SK-N-SH treated with all-trans-retinoic acid at 6 μM for 48 hours (cell line): Measurements from ENCODE around the gene CDKN2C.
"Not testable (repeated sequence)": the region's sequence is repeated elsewhere in the genome, so short reads cannot be mapped to it uniquely, and the experiment has no call there.

Experiments
- ATAC-seq: fragments of 200-7000 bp; cut with Tn5 transposase; 3 replicates; pipeline ENCODE4 v1.9.1; 2020; ENCODE audit warnings: mild to moderate bottlenecking, moderate library complexity
- BACH2 ChIP-seq: fragments of 250-450 bp; sonication (Bioruptor Pico); IDR thresholded peaks from 2 replicates; pipeline ENCODE4 v1.9.0; 2021; ENCODE audit warnings: mild to moderate bottlenecking, borderline replicate concordance
- CSDC2 ChIP-seq: fragments of 250-450 bp; sonication (Bioruptor Pico); IDR thresholded peaks from 2 replicates; pipeline ENCODE4 v1.5.0; 2020; ENCODE audit warnings: mild to moderate bottlenecking, moderate library complexity
- ESRRG ChIP-seq: fragments of 250-450 bp; sonication (Bioruptor Pico); IDR thresholded peaks from 2 replicates; pipeline ENCODE4 v1.6.1; 2021; ENCODE audit warnings: mild to moderate bottlenecking
- GLIS3 ChIP-seq: fragments of 250-450 bp; sonication (Bioruptor Pico); IDR thresholded peaks from 2 replicates; pipeline ENCODE4 v1.5.0; 2020; ENCODE audit warnings: mild to moderate bottlenecking, moderate library complexity
- ISL1 ChIP-seq: fragments of 250-450 bp; sonication (Bioruptor Pico); IDR thresholded peaks from 2 replicates; pipeline ENCODE4 v2.1.2; 2022; ENCODE audit warnings: mild to moderate bottlenecking, moderate library complexity
- OSR1 ChIP-seq: fragments of 250-450 bp; sonication (Bioruptor Pico); IDR thresholded peaks from 2 replicates; pipeline ENCODE4 v1.8.0; 2022; ENCODE audit warnings: moderate library complexity, mild to moderate bottlenecking, inconsistent platforms
- PPARA ChIP-seq: fragments of 250-450 bp; sonication (Bioruptor Pico); IDR thresholded peaks from 2 replicates; pipeline ENCODE4 v1.5.0; 2020; ENCODE audit warnings: mild to moderate bottlenecking, borderline replicate concordance
- RARB ChIP-seq: fragments of 250-450 bp; sonication (Bioruptor Pico); IDR thresholded peaks from 2 replicates; pipeline ENCODE4 v1.8.0; 2021; ENCODE audit warnings: mild to moderate bottlenecking, moderate library complexity
- SNAI2 ChIP-seq: fragments of 250-450 bp; sonication (Bioruptor Pico); IDR thresholded peaks from 2 replicates; pipeline ENCODE4 v1.5.0; 2020; ENCODE audit warnings: mild to moderate bottlenecking, moderate library complexity
- TCF4 ChIP-seq: fragments of 250-450 bp; sonication (Bioruptor Pico); IDR thresholded peaks from 2 replicates; pipeline ENCODE4 v1.8.0; 2021; ENCODE audit warnings: mild to moderate bottlenecking, moderate library complexity, borderline replicate concordance
- TOX ChIP-seq: fragments of 250-450 bp; sonication (Bioruptor Pico); IDR thresholded peaks from 2 replicates; pipeline ENCODE4 v1.8.0; 2021; ENCODE audit warnings: mild to moderate bottlenecking, moderate library complexity, borderline replicate concordance
- TSHZ2 ChIP-seq: fragments of 250-450 bp; sonication (Bioruptor Pico); IDR thresholded peaks from 2 replicates; pipeline ENCODE4 v1.5.0; 2020; ENCODE audit warnings: mild to moderate bottlenecking, moderate library complexity
- ZC3H10 ChIP-seq: fragments of 250-450 bp; sonication (Bioruptor Pico); IDR thresholded peaks from 2 replicates; pipeline ENCODE4 v1.5.1; 2021; ENCODE audit warnings: mild to moderate bottlenecking, moderate library complexity
- ZFP3 ChIP-seq: fragments of 250-450 bp; sonication (Bioruptor Pico); IDR thresholded peaks from 2 replicates; pipeline ENCODE4 v1.5.0; 2020; ENCODE audit warnings: mild to moderate bottlenecking, moderate library complexity
- ZFP30 ChIP-seq: fragments of 450-650 bp; formaldehyde crosslinking; IDR thresholded peaks from 2 replicates; pipeline ENCODE4 v1.5.0; 2022; ENCODE audit warnings: mild to moderate bottlenecking, moderate library complexity
- ZNF565 ChIP-seq: fragments of 450-650 bp; formaldehyde crosslinking; conservative IDR thresholded peaks from 2 replicates; pipeline ENCODE4 v1.5.0; 2020; ENCODE audit warnings: low read depth, mild to moderate bottlenecking, moderate library complexity
- ZNF70 ChIP-seq: fragments of 450-650 bp; formaldehyde crosslinking; IDR thresholded peaks from 2 replicates; pipeline ENCODE4 v1.5.0; 2020; ENCODE audit warnings: mild to moderate bottlenecking, moderate library complexity
- ZNF8 ChIP-seq: fragments of 450-650 bp; formaldehyde crosslinking; IDR thresholded peaks from 2 replicates; pipeline ENCODE4 v1.5.0; 2020; ENCODE audit warnings: mild to moderate bottlenecking, moderate library complexity
- TF ChIP-seq, protein P1 (sequence below): fragments of 250-450 bp; sonication (Bioruptor Pico); IDR thresholded peaks from 2 replicates; pipeline ENCODE4 v1.8.0; 2020; ENCODE audit warnings: mild to moderate bottlenecking, moderate library complexity, borderline replicate concordance
- TF ChIP-seq, protein P2 (sequence below): fragments of 250-450 bp; sonication (Bioruptor Pico); IDR thresholded peaks from 2 replicates; pipeline ENCODE4 v1.5.1; 2021; ENCODE audit warnings: mild to moderate bottlenecking, moderate library complexity
- TF ChIP-seq, protein P3 (sequence below): fragments of 250-450 bp; sonication (Bioruptor Pico); IDR thresholded peaks from 2 replicates; pipeline ENCODE4 v1.8.0; 2021; ENCODE audit warnings: low read depth, mild to moderate bottlenecking, moderate library complexity, borderline replicate concordance

CDKN2C gene

GRCh38 chr1:50996083-50996482 lies 26.0 kb downstream of the CDKN2C start:
- no peak for TF ChIP-seq TSHZ2 (CRISPR knock-in tag)
- TF ChIP-seq ZC3H10 (CRISPR knock-in tag), result no peak
- no peak for TF ChIP-seq ZFP3
- TF ChIP-seq OSR1 (CRISPR knock-in tag), result no peak
- TF ChIP-seq BACH2 (CRISPR knock-in tag), result no peak
- no peak for TF ChIP-seq TOX (CRISPR knock-in tag)
- TF ChIP-seq TCF4 (CRISPR knock-in tag), result no peak
- TF ChIP-seq ZFP30, result no peak
- TF ChIP-seq, protein P1, sequence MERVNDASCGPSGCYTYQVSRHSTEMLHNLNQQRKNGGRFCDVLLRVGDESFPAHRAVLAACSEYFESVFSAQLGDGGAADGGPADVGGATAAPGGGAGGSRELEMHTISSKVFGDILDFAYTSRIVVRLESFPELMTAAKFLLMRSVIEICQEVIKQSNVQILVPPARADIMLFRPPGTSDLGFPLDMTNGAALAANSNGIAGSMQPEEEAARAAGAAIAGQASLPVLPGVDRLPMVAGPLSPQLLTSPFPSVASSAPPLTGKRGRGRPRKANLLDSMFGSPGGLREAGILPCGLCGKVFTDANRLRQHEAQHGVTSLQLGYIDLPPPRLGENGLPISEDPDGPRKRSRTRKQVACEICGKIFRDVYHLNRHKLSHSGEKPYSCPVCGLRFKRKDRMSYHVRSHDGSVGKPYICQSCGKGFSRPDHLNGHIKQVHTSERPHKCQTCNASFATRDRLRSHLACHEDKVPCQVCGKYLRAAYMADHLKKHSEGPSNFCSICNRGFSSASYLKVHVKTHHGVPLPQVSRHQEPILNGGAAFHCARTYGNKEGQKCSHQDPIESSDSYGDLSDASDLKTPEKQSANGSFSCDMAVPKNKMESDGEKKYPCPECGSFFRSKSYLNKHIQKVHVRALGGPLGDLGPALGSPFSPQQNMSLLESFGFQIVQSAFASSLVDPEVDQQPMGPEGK, result no peak
- no peak for TF ChIP-seq ISL1
- no peak for TF ChIP-seq RARB
- no peak for ATAC-seq

DNA sequence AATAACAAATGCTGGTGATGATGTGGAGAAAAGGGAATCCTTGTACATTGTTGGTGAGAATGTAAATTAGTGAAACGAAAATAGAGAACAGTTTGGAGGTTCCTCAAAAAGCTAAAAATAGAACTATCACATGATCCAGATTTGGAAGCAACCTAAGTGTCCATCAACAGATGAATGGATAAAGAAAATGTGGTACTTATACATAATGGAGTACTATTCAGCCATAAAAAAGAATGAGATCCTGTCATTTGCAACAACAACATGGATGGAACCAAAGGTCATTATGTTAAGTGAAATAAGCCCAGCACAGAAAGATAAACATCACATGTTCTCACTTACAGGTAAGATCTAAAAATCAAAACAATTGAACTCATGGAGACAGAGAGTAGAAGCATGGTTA lies 29.3 kb downstream of the CDKN2C start:
- ATAC-seq, result not testable (repeated sequence)

- TF ChIP-seq CSDC2 (no peak), SNAI2 (CRISPR knock-in tag) (no peak), ZFP3 (no peak), GLIS3 (CRISPR knock-in tag) (no peak), ZNF565 (no peak)
- no peak for ATAC-seq
These were observed 30.1 kb downstream of the CDKN2C start for GRCh38 chr1:51000160-51000559.

DNA sequence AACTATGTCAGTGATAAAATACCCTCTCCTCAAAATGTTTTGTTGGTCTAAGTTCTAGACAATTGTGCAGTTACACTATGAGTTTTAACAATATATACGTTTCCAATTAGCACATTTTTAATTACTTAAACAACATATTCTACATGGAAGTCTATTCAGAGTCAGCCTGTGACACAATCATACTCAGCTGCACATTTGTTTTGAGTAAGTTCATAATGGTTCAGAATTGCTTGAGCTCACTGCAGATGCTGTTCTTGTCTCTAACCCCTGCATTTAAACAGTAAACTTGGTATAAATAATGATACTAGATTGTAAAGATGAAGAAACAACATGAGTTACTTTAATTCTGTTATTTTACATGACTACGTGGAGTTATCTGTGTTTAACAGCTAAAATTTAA lies 30.6 kb downstream of the CDKN2C start:
- no peak for ATAC-seq
- no peak for TF ChIP-seq ZNF70 (CRISPR knock-in tag)
- no peak for TF ChIP-seq ISL1
- no peak for TF ChIP-seq PPARA (CRISPR knock-in tag)
- TF ChIP-seq, protein P2, sequence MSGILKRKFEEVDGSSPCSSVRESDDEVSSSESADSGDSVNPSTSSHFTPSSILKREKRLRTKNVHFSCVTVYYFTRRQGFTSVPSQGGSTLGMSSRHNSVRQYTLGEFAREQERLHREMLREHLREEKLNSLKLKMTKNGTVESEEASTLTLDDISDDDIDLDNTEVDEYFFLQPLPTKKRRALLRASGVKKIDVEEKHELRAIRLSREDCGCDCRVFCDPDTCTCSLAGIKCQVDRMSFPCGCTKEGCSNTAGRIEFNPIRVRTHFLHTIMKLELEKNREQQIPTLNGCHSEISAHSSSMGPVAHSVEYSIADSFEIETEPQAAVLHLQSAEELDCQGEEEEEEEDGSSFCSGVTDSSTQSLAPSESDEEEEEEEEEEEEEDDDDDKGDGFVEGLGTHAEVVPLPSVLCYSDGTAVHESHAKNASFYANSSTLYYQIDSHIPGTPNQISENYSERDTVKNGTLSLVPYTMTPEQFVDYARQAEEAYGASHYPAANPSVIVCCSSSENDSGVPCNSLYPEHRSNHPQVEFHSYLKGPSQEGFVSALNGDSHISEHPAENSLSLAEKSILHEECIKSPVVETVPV, result no peak
- TF ChIP-seq ESRRG, result no peak
- TF ChIP-seq, protein P3, sequence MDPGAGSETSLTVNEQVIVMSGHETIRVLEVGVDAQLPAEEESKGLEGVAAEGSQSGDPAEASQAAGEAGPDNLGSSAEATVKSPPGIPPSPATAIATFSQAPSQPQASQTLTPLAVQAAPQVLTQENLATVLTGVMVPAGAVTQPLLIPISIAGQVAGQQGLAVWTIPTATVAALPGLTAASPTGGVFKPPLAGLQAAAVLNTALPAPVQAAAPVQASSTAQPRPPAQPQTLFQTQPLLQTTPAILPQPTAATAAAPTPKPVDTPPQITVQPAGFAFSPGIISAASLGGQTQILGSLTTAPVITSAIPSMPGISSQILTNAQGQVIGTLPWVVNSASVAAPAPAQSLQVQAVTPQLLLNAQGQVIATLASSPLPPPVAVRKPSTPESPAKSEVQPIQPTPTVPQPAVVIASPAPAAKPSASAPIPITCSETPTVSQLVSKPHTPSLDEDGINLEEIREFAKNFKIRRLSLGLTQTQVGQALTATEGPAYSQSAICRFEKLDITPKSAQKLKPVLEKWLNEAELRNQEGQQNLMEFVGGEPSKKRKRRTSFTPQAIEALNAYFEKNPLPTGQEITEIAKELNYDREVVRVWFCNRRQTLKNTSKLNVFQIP (CRISPR knock-in tag), result no peak
- no peak for TF ChIP-seq TOX (CRISPR knock-in tag)
- TF ChIP-seq ZNF8 (CRISPR knock-in tag), result no peak
- TF ChIP-seq ZC3H10 (CRISPR knock-in tag), result no peak
- no peak for TF ChIP-seq OSR1 (CRISPR knock-in tag)
- no peak for TF ChIP-seq ZFP30
- TF ChIP-seq ZFP3, result no peak
- no peak for TF ChIP-seq ZNF565
- TF ChIP-seq CSDC2, result no peak
- TF ChIP-seq RARB, result no peak
- TF ChIP-seq TSHZ2 (CRISPR knock-in tag), result no peak
- TF ChIP-seq, protein P1, result no peak
- TF ChIP-seq, all 23 proteins: peak for 0
